Natural killer cell (primary cell): Measurements from ENCODE around the gene HYOU1. TPM values are rescaled to one million over a fixed set of nuclear protein-coding genes. Genes with fewer than 3 reads are reported as not detected.

ENCODE experiments used
- ATAC-seq, 3 donors: fragments of 150-1000 bp in 2 of 3; fragments of 200-7000 bp in 1 of 3; cut with Tn5 transposase; 1 replicate in 1 of 3; 2 replicates in 2 of 3; pipeline ENCODE4 v1.10.0; 2021; ENCODE audit warnings: mild to moderate bottlenecking in 2 of 3, moderate library complexity in 2 of 3
- DNase-seq, 2 donors: peaks; one replicate each; pipeline versions ENCODE4 v3.0.0 to v3.0.0-alpha.2; 2013 to 2021; ENCODE audit warnings: mixed read lengths in 1 of 2
- H3K27ac ChIP-seq: one replicate; pipeline ENCODE4 v1.5.1; 2013; ENCODE audit warnings: mild to moderate bottlenecking, low read length
- H3K27me3 ChIP-seq: one replicate; pipeline ENCODE4 v1.6.1; 2013; ENCODE audit warnings: low read length; ENCODE audit not compliant: control insufficient read depth, insufficient read depth
- H3K36me3 ChIP-seq: one replicate; pipeline ENCODE4 v1.6.1; 2013; ENCODE audit warnings: low read length; ENCODE audit not compliant: control insufficient read depth, insufficient read depth
- H3K4me1 ChIP-seq: one replicate; pipeline ENCODE4 v1.6.1; 2013; ENCODE audit warnings: low read length; ENCODE audit not compliant: control insufficient read depth, insufficient read depth
- H3K4me3 ChIP-seq: one replicate; pipeline ENCODE4 v1.5.1; 2013; ENCODE audit warnings: low read length
- H3K9me3 ChIP-seq: one replicate; pipeline ENCODE4 v1.6.1; 2013; ENCODE audit warnings: low read length; ENCODE audit not compliant: control insufficient read depth, insufficient read depth
- H3K27ac Mint-ChIP-seq, 2 donors: one replicate each; pipeline ENCODE4 v1.8.0; 2022; ENCODE audit warnings: mild to moderate bottlenecking in 2 of 2, mixed read lengths in 2 of 2, moderate library complexity in 1 of 2
- H3K27me3 Mint-ChIP-seq, 2 donors: one replicate each; pipeline ENCODE4 v1.8.0; 2022; ENCODE audit warnings: low read depth in 2 of 2, mixed read lengths in 2 of 2
- H3K36me3 Mint-ChIP-seq: one replicate; pipeline ENCODE4 v1.8.0; 2022; ENCODE audit warnings: mixed read lengths
- H3K4me1 Mint-ChIP-seq, 2 donors: one replicate each; pipeline ENCODE4 v1.8.0; 2022; ENCODE audit warnings: mixed read lengths in 2 of 2
- H3K4me3 Mint-ChIP-seq: one replicate; pipeline ENCODE4 v1.8.0; 2022; ENCODE audit warnings: mild to moderate bottlenecking, moderate library complexity, mixed read lengths
- H3K9me3 Mint-ChIP-seq, 2 donors: one replicate each; pipeline ENCODE4 v1.8.0; 2022; ENCODE audit warnings: mixed read lengths in 2 of 2
- WGBS: methylation state at CpG from one replicate; pipeline ENCODE4 v1.1.7; 2013; ENCODE audit warnings: missing lambda C conversion rate; ENCODE audit not compliant: insufficient coverage; 5-methylcytosine and 5-hydroxymethylcytosine counted together
- intact Hi-C: fragments of 100-400 bp; cut with micrococcal nuclease; formaldehyde crosslinking; loops from one replicate; pipeline ENCODE4 v1.14.2; 2022
- total RNA-seq, 4 donors: library from RNA; stranded (reverse); fragments of 120-200 nt in 1 of 4; gene quantifications; one replicate each; pipeline versions ENCODE4 v1.2.3 to v1.2.4, GENCODE V29; 2013 to 2022
- TF ChIP-seq, protein P1 (sequence below): fragments of 200-600 bp; IDR thresholded peaks from one replicate; pipeline ENCODE4 v1.8.0; 2022; ENCODE audit warnings: antibody characterized with exemption

The HYOU1 gene
- total RNA-seq, 3 donors from 2014 or later (not counting 1 experiment from before 2014, with no cell fraction given) = 114 to 146 (median 123) TPM

GRCh38 chr11:119067371-119068222 is 10.6 kb upstream of the HYOU1 start, which contains the start of gene VPS11:
TSS of gene VPS11 (plus strand) at chr11:119067818. CDS start at chr11:119067824, 6 bp downstream.
- peak within 1 kb of the TSS; percentile 91 for H3K4me3 ChIP-seq
- no peaks in the 10 kb centered on the region for H3K9me3 ChIP-seq
- Mint-ChIP-seq H3K27ac (peak within 1 kb of the TSS; percentile 98 to 99), H3K9me3 (no peaks in the 10 kb centered on the region), H3K4me1 (peaks cover 32 to 33% of the 10 kb centered on the region in 2 donors), H3K27me3 (no peaks in the 10 kb centered on the region), H3K4me3 (peak within 1 kb of the TSS; percentile 95), H3K36me3 (no peaks in the 10 kb centered on the region)
- TF ChIP-seq, protein P1, sequence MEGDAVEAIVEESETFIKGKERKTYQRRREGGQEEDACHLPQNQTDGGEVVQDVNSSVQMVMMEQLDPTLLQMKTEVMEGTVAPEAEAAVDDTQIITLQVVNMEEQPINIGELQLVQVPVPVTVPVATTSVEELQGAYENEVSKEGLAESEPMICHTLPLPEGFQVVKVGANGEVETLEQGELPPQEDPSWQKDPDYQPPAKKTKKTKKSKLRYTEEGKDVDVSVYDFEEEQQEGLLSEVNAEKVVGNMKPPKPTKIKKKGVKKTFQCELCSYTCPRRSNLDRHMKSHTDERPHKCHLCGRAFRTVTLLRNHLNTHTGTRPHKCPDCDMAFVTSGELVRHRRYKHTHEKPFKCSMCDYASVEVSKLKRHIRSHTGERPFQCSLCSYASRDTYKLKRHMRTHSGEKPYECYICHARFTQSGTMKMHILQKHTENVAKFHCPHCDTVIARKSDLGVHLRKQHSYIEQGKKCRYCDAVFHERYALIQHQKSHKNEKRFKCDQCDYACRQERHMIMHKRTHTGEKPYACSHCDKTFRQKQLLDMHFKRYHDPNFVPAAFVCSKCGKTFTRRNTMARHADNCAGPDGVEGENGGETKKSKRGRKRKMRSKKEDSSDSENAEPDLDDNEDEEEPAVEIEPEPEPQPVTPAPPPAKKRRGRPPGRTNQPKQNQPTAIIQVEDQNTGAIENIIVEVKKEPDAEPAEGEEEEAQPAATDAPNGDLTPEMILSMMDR = no peak
- DNase-seq = peak; percentile 95 to 99
- H3K4me1 ChIP-seq = peaks cover 19% of the 10 kb centered on the region
- WGBS = under 1% methylated on average over 49 of the region's 49 CpGs
- H3K27me3 ChIP-seq = no peaks in the 10 kb centered on the region
- peak within 1 kb of the TSS; percentile 89 for H3K27ac ChIP-seq
- peak; percentile 92 to 99 (median 93) for ATAC-seq
- intact Hi-C loops = loop anchor here (1.0 to 5.0 kb wide), 5 partner anchors 10 to 55 kb away; partner anchors contain the start of genes DPAGT1, HINFP, HYOU1 and RPS25
- peaks cover 20% of the 10 kb centered on the region for H3K36me3 ChIP-seq

DNA sequence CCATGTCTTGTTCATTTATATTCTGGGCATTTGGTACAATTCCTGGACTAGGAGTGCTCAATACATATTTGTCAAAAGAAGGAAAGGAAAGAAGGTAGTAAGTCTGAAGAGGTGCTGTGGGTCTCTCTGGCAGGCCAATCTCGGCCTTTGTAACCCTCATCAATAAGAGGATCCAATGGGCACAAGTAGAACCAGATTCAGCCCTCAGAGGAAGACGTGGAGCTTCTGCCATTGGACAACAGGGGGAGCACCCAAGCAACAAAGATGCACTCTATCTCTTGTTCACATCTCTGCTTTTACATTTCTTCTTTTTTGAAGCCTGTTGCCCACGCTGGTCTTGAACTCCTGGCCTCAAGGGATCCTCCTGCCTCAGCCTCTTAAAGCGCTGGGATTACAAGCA is 8.4 kb upstream of the HYOU1 start:
- no peaks in the 10 kb centered on the region for H3K27me3 Mint-ChIP-seq
- H3K4me1 ChIP-seq = peaks cover 19% of the 10 kb centered on the region
- H3K9me3 Mint-ChIP-seq = no peaks in the 10 kb centered on the region
- H3K36me3 Mint-ChIP-seq = no peaks in the 10 kb centered on the region
- H3K4me3 Mint-ChIP-seq = peak overlapping the region; percentile 2
- intact Hi-C loops = loop anchor here (5.0 kb wide), 1 partner anchor 57 kb away; the partner anchor contains the start of gene HINFP
- TF ChIP-seq, protein P1 = peak; percentile 37
- H3K36me3 ChIP-seq = peaks cover 5% of the 10 kb centered on the region
- no peak overlapping the region for H3K4me3 ChIP-seq
- no peaks in the 10 kb centered on the region for H3K9me3 ChIP-seq
- DNase-seq (peak in 1 of 2 donors; percentile 74), ATAC-seq (no peak)
- WGBS = 73% methylated on average over 4 of the region's 4 CpGs
- no peak overlapping the region for H3K27ac ChIP-seq
- H3K27ac Mint-ChIP-seq = peak overlapping the region; percentile 98 to 99
- no peaks in the 10 kb centered on the region for H3K27me3 ChIP-seq
- H3K4me1 Mint-ChIP-seq = peaks cover 31 to 33% of the 10 kb centered on the region in 2 donors

DNA sequence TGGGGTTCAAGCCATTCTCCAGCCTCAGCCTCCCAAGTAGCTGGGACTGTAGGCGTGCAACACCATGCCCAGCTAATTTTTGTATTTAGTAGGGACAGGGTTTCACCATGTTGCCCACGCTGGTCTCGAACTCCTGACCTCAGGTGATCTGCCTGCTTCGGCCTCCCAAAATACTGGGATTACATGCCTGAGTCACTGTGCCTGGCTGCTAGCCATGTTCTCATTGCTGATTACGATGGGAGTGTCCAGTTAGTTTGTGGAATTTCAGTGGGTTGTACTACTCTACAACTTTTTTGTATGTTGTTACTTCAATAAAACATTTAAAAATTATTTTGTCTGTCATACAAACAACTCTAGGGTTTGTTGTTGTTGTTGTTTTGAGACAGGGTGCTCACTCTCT is 5.8 kb upstream of the HYOU1 start:
- intact Hi-C loops = no loop called here
- H3K4me3 Mint-ChIP-seq = no peak overlapping the region
- H3K4me3 ChIP-seq = no peak overlapping the region
- TF ChIP-seq, protein P1 = no peak
- H3K27me3 Mint-ChIP-seq = no peaks in the 10 kb centered on the region
- H3K27ac ChIP-seq = no peak overlapping the region
- WGBS = 96% methylated on average over 4 of the region's 5 CpGs
- peaks cover 14% of the 10 kb centered on the region for H3K4me1 ChIP-seq
- H3K4me1 Mint-ChIP-seq = peaks cover 23 to 27% of the 10 kb centered on the region in 2 donors
- no peak for DNase-seq
- H3K36me3 Mint-ChIP-seq = no peaks in the 10 kb centered on the region
- no peak for ATAC-seq
- no peaks in the 10 kb centered on the region for H3K36me3 ChIP-seq
- no peaks in the 10 kb centered on the region for H3K27me3 ChIP-seq
- no peaks in the 10 kb centered on the region for H3K9me3 ChIP-seq
- no peaks in the 10 kb centered on the region for H3K9me3 Mint-ChIP-seq
- no peak overlapping the region for H3K27ac Mint-ChIP-seq
